GM21390 (cell line): ENCODE data around the gene ARSA.
"Not testable (repeated sequence)": the region's sequence is repeated elsewhere in the genome, so short reads cannot be mapped to it uniquely, and the experiment has no call there.

Experiments used
- ATAC-seq: cut with Tn5 transposase; IDR thresholded peaks from one replicate; pipeline ENCODE4 v1.9.1; 2021; ENCODE audit not compliant: unreplicated experiment

The ARSA gene

GRCh38 chr22:50627642-50628542, at the start of gene ARSA:
Gene ARSA (minus strand): TSS chr22:50628152. CDS start chr22:50627779, 373 bp downstream.
- ATAC-seq: peak; percentile 76

GRCh38 chr22:50676661-50677492, 48.9 kb upstream of the ARSA start:
- no peak for ATAC-seq

GRCh38 chr22:50676180-50676636, 48.3 kb upstream of the ARSA start:
- no peak for ATAC-seq

- ATAC-seq: no peak
Observed at GRCh38 chr22:50675553-50676179, 47.7 kb upstream of the ARSA start.

- ATAC-seq: no peak
Observed at GRCh38 chr22:50674606-50675552, 46.9 kb upstream of the ARSA start.

GRCh38 chr22:50674130-50674500, 46.2 kb upstream of the ARSA start:
- ATAC-seq: no peak

GRCh38 chr22:50673231-50674129, 45.5 kb upstream of the ARSA start:
- ATAC-seq: no peak

- no peak for ATAC-seq
Observed at GRCh38 chr22:50672471-50673230, 44.7 kb upstream of the ARSA start, which contains the start of gene SHANK3. Gene SHANK3 (plus strand): TSS chr22:50672823.

- ATAC-seq: no peak
Observed at GRCh38 chr22:50672041-50672440, 44.1 kb upstream of the ARSA start.

- ATAC-seq: no peak
Observed at GRCh38 chr22:50671641-50672040, 43.7 kb upstream of the ARSA start.

GRCh38 chr22:50670914-50671538, 43.1 kb upstream of the ARSA start:
- no peak for ATAC-seq

GRCh38 chr22:50670513-50670912, 42.6 kb upstream of the ARSA start:
- ATAC-seq: no peak

GRCh38 chr22:50665738-50666137, 37.8 kb upstream of the ARSA start:
- ATAC-seq: no peak

GRCh38 chr22:50665212-50665611, 37.3 kb upstream of the ARSA start:
- no peak for ATAC-seq

- no peak for ATAC-seq
Observed at GRCh38 chr22:50660306-50660705, 32.4 kb upstream of the ARSA start.

- not testable (repeated sequence) for ATAC-seq
Observed at GRCh38 chr22:50659711-50660110, 31.8 kb upstream of the ARSA start.

GRCh38 chr22:50657925-50658324, 30.0 kb upstream of the ARSA start:
- ATAC-seq: no peak
